ENCODE results near the gene HIVEP2.

HIVEP2 gene

DNA sequence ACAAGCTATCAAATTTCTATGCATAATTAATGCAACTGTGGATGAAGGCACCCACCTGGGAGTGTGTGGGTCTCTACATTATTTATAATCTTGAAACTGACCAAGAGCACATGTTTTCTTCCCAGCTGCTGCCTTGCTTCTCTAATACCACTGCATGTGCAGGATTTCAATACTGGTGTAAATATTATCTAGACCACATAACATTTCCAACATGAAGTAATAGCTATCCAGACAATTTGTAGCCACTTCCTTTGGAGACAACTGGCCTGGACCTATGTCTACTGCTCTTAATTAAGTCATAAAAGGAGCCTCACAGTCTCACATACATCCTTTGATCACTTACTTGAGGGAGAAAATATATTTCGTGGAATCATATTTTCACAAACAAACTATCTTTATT is 180.7 kb downstream of the HIVEP2 start:
- no peak for DNase-seq

GRCh38 chr6:142763205-142763604 is 181.8 kb downstream of the HIVEP2 start:
- DNase-seq = no peak

- DNase-seq = no peak
Measured at GRCh38 chr6:142761756-142762155, 183.2 kb downstream of the HIVEP2 start.

GRCh38 chr6:142760152-142760551 is 184.8 kb downstream of the HIVEP2 start:
- DNase-seq = no peak

DNA sequence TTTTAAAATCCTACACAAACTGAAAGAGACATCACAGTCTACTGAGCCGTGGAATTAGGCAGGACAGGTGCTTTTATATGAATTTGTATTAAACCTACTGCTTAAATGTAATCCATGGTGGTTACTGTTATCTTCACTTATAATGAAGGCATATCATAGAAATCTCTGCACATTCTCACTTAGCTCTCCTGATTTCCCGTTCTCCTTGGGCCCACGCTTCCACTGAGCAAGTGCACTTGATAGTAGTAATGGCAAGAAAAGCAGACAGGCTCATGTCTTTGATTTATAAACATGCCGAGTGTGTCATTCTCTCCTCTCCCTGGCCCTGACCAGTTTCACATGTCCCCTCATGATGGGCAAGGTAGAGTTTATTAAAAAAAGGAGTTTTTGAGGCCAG is 186.3 kb downstream of the HIVEP2 start:
- DNase-seq = no peak

GRCh38 chr6:142757852-142758628 is 186.9 kb downstream of the HIVEP2 start:
- DNase-seq = no peak

DNA sequence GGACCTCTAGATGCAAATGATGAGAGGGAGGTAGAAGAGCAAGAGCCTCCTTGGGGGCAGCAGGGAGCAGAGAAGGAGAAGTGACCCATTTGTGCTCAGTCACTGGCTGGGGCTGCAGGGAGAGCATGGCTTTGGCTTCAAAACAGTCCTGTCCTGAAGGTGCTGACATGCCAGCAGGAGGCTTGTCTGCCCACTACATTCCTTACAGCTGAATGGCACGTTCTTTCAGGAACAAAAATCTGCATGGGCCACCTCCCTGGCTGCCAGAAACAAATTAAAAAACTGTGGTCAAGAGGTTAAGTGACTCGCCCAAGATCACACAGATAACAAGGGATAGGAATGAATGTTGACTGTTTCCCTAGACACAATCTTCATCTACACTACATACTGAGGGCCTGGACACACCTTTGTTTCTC is 188.8 kb downstream of the HIVEP2 start:
- DNase-seq = no peak

- no peak for DNase-seq
Measured at GRCh38 chr6:142753196-142753595, 191.8 kb downstream of the HIVEP2 start.

GRCh38 chr6:142752348-142752747 is 192.6 kb downstream of the HIVEP2 start:
- DNase-seq = no peak

DNA sequence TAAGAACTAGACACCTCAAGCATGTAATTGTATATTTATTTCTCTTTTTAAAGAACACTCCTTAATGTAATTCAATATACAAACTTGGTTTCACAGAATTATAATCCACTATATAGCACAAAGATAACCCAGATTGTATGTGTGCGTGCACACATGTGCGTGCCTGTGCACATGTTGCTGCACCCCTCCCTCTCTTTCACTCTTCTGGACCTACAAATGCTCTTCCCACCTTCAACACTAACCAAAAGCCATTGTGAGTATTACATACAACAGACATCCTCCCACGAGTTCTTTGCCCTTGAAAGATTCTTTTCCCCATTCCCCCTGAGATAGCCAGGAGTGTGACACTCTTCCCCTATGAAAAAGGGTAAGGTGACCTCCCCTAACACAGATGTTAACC is 193.5 kb downstream of the HIVEP2 start:
- DNase-seq = no peak

DNA sequence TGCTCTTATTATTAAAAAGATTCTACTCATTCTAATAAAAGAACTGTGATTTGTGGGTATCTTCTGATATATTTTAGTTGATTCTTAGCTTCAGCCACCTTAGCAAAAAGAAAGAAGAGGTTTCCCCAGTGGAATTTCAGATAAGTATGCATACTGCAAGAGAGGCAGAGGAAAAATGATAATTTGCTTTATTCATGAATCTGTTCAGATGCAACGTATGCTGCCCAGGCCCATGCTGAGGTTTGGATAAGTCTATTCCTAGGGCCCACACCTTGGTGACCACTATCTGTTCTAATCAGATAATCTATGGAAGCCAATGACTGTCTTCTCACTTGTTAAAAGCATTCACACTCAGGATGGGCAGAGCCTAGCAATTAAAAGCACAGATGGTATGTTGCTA is 194.0 kb downstream of the HIVEP2 start:
- DNase-seq = no peak

DNA sequence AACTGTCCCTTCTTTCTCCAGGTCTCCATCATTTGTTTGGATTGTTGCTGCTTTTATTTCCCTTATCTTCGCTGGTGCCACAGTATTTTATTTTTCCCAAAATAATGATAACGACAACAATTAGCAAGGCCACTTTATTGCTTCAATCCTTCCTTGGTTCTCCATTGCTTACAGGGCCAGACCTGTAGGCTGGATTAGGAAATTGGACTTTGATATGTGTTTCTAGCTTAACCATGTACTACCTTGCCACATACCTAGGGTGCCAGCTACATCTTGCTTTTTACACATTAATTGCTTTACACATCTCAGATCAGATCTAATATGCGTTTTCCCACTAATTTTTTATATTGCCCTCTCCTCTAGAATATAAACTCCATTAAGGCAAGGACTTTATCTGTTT is 195.4 kb downstream of the HIVEP2 start:
- no peak for DNase-seq

DNA sequence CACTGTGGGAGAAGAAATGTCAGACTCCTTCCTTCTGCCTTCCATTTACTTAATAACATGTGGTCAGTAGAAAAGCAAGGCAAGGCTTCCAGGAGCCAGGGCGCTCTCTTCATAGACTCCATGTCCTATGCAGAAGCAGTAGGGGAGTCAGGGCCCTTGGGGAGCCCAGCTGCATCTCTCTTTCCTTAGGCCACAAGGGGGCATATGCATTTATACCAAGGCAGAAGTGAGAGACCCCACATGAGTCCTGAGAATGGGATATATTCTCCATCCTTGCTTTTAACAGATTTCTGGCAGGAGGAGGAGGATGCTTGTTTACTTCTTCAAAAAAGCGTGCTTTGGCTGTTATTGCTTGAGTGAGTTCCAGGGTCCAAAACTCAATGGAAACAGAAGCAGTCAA is 198.5 kb downstream of the HIVEP2 start:
- DNase-seq = no peak

DNA sequence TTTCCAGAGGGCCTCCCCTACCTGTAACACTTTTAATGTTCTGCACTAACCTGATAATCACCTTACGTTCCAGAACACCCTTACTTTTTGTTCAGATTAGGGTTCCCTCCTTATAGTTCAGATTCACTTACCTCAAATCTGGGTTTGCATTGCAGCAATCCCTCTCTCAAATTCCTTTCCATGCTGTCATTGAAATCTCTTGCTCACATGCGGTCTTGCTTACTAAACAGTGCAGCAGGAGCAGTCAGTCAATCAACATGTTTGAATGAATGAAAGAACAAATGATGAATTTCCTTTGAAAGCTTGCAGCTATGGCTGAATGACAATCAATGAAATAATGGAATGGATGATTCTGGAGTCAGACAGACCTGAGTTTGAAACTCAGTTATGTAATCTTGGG is 200.1 kb downstream of the HIVEP2 start:
- DNase-seq = no peak

- no peak for DNase-seq
Measured at GRCh38 chr6:142740449-142740848, 204.5 kb downstream of the HIVEP2 start.

- DNase-seq = no peak
Measured at GRCh38 chr6:142738731-142739130, 206.2 kb downstream of the HIVEP2 start.

GRCh38 chr6:142738035-142738396 is 207.0 kb downstream of the HIVEP2 start:
- DNase-seq = no peak

- no peak for DNase-seq
Measured at GRCh38 chr6:142737368-142738034, 207.5 kb downstream of the HIVEP2 start.

DNA sequence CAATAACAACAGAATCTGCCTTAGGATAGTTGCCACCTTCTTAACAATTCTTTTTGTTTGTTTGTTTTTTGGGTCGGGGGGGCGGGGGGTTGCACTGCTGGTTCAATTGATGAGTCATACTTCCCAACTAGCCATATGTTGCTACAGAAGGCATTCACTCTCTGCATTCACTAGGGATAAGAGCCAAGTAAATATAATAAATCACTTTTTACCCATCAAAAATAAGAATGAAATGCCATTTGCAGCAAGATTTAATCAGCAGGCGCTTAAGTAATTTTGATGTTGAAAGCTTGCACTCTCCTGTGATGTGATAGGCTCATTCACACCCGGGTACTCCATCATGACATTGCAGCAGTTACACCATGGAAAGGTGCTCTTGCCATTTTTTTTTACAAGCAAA is 209.8 kb downstream of the HIVEP2 start:
- no peak for DNase-seq

GRCh38 chr6:142732790-142733189 is 212.2 kb downstream of the HIVEP2 start:
- DNase-seq = no peak

DNA sequence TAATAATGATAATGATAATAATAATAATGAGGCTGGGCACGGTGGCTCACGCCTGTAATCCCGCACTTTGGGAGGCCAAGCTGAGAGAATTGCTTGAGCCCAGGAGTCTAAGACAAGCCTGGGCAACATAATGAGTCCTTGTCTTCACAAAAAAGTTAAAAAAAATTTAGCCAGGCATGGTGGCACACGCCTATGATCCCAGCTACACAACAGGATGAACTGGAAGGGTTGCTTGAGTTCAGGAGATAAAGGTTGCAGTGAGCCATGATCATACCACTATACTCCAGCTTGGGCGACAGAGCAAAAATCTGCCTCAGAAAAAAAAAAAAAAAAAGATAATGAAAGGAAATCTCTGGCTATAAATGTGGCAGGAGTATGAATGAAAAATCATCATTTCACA is 213.4 kb downstream of the HIVEP2 start:
- DNase-seq = no peak

DNA sequence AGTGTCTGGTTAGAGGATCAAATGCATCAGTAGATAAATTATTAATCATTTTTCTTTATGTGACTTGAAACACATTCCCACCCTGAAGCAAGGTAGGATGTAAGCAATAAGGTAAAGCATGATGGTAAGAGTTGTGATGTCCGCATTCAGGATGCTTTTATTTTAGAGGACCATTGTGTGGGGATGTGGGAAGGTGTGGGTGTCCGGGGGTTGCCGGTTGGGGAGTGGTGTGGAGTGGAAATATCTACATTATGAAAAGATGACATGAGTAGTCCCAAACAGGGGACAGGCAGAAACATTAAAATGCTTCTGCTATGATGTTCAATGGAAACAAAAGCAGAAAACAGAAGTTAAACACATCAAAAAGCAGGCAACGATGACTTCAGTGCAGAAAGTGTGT is 215.4 kb downstream of the HIVEP2 start:
- no peak for DNase-seq

GRCh38 chr6:142728910-142729481 is 216.0 kb downstream of the HIVEP2 start:
- no peak for DNase-seq

DNA sequence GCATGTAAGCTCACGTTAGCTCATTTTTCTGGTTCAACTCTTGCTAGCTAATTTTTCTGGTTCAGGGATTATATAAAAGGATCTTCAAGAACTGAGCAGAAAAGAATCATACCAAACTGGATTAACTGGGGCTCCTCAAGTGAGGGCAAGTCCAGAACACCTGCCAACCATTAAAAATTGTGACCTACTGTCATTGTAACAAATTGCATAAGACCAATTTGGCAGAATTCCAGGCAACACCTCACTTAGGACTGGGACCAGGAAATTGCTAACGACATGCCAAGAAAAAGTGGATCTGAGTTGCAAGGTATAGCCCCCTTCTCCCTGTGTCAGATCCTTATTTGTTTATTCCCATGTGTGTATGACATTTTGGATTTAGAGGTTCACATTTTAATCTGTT is 216.6 kb downstream of the HIVEP2 start:
- DNase-seq = no peak

DNA sequence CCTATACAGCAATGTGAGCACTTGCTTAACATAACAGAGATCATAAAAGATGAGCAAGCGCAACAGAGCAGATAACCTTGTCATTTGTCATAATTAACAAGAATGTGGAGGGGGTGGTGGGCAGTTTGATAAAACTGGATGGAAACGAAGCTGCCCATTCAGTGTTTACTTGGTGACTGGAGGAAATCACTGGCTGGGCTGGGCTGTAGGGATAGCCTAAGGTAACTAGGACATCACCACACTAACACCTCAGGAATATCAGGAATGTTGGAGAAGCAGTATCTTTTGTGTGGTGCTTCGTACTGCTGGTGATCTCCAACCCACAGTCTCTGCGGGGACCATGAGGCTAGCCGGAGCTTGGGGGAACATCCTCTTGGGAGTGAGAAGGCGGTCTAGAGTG is 218.4 kb downstream of the HIVEP2 start:
- DNase-seq = no peak

Measured in NCI-H1048 (cell line).